C4-2B (cell line): ENCODE data around the gene KLF1.

Experiments used
- ZFX ChIP-seq: fragments of 450-650 bp; IDR thresholded peaks from 2 replicates; pipeline ENCODE4 v1.6.1; 2017
- TF ChIP-seq, protein P1 (sequence below): fragments of 450-650 bp; conservative IDR thresholded peaks from 2 replicates; pipeline ENCODE4 v1.5.1; 2017; ENCODE audit warnings: mild to moderate bottlenecking

DNA sequence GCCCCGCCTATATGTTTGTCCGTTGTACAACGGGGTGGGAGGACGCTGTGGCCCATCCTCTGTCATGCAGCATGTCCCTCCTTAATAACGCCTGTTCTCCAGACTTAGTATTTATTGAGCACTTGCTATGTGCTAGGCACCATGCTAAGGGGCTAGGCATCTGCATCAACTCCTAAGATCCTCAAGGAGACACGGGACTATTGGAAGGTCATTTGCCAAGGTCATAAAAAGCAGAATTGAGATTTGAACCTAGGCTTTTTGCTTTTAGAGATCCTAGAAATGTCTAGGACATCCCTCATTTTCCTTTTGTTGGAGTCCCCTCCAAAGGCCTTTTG is 50.5 kb downstream of the KLF1 start:
- TF ChIP-seq, protein P1, sequence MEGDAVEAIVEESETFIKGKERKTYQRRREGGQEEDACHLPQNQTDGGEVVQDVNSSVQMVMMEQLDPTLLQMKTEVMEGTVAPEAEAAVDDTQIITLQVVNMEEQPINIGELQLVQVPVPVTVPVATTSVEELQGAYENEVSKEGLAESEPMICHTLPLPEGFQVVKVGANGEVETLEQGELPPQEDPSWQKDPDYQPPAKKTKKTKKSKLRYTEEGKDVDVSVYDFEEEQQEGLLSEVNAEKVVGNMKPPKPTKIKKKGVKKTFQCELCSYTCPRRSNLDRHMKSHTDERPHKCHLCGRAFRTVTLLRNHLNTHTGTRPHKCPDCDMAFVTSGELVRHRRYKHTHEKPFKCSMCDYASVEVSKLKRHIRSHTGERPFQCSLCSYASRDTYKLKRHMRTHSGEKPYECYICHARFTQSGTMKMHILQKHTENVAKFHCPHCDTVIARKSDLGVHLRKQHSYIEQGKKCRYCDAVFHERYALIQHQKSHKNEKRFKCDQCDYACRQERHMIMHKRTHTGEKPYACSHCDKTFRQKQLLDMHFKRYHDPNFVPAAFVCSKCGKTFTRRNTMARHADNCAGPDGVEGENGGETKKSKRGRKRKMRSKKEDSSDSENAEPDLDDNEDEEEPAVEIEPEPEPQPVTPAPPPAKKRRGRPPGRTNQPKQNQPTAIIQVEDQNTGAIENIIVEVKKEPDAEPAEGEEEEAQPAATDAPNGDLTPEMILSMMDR: no peak
- no peak for TF ChIP-seq ZFX
